ENCODE data around the gene NFE2L2. TPM values are rescaled to one million over a fixed set of nuclear protein-coding genes. Genes with fewer than 3 reads are reported as not detected.

NFE2L2 gene
- total and polyA plus RNA-seq, 9 of the 15 experiments (the other 6 are each of a cell fraction or from before 2014, with no cell fraction given), result 29.3 to 120 (median 59.3) TPM

DNA sequence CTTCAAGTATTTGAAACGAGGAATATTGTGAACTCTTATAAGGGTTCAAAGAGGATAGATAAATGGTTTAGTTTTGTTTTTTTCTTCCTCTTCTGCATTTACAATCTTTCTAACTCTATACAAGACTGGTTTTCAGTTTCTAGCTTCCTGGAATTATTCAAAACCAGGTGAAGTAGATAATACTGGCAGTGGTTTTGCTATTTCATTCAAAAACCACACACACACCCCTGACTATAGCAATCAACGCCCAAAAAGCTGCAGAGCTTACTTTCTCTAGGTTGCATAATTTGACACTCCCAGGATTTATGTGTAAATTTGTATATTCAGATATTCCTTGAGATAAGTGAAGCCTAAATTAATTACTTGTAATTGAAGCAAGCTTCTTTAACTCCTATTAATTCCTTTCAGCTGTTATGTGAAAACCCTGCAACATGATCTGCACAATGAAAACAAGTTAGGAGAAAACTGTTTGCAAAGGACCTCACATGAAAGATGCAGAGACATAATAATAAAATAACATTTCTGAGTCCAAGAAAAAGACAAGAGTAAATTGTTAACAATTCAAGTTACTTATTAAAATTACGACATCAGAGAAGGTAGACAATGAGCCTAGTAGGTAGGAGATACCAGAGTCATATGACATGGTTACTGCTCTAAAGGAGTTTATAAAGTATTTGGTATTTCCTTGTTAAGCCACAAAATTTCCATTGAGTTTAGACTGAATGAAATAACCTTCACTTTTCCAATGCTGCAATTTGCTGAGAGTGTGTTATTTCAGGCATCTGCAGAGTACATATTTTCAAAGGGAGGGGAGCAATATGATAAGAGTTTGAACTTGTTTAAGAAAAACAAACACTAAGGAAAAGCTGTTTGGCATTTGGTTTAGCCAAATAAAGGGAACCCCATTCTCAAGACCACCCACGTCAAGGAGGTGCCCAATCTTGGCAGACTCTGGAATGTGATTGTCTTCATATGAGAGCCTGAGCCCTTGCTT is 1.6 kb upstream of the NFE2L2 start (continued):
- TF ChIP-seq, protein P1, sequence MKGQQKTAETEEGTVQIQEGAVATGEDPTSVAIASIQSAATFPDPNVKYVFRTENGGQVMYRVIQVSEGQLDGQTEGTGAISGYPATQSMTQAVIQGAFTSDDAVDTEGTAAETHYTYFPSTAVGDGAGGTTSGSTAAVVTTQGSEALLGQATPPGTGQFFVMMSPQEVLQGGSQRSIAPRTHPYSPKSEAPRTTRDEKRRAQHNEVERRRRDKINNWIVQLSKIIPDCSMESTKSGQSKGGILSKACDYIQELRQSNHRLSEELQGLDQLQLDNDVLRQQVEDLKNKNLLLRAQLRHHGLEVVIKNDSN (CRISPR knock-in tag; IDR thresholded peaks at IDR 0.05), result no peak
- TF ChIP-seq ZNF717 (CRISPR knock-in tag; IDR thresholded peaks at IDR 0.05) (peak; percentile 62; the same call in 1 of the 2 replicates), SIX5 (IDR thresholded peaks at IDR 0.05; ENCODE audit: borderline replicate concordance in 1 of 2, insufficient read depth in 1 of 2, low read depth in 1 of 2, low read length in 2 of 2) (no peak), PML (IDR thresholded peaks at IDR 0.05; ENCODE audit: low read length) (peak; percentile 35; the same call in 1 of the 2 replicates), TCFL5 (CRISPR knock-in tag; conservative IDR thresholded peaks at IDR 0.05) (no peak), FOXM1 (IDR thresholded peaks at IDR 0.05; ENCODE audit: low read depth) (no peak; the same call in 1 of the 2 replicates), FOXM1 (CRISPR knock-in tag; IDR thresholded peaks at IDR 0.05; ENCODE audit: low read depth) (no peak), ZNF311 (CRISPR knock-in tag; IDR thresholded peaks at IDR 0.05) (no peak), SOX6 (IDR thresholded peaks at IDR 0.05) (peak; percentile 87), HMGN3 (IDR thresholded peaks at IDR 0.05; ENCODE audit: borderline replicate concordance, extremely low read depth, insufficient read length, low read depth, low read length) (no peak), CHD1 (IDR thresholded peaks at IDR 0.05; ENCODE audit: low read length) (no peak), HIVEP1 (CRISPR knock-in tag; IDR thresholded peaks at IDR 0.05) (no peak), CTBP1 (IDR thresholded peaks at IDR 0.05; ENCODE audit: borderline replicate concordance) (no peak), ZNF347 (CRISPR knock-in tag; IDR thresholded peaks at IDR 0.05; ENCODE audit: low read depth) (no peak), PHB (CRISPR knock-in tag; IDR thresholded peaks at IDR 0.05) (no peak), NFE2L1 (tag; IDR thresholded peaks at IDR 0.05; ENCODE audit: borderline replicate concordance, low read depth) (no peak), ZNF431 (CRISPR knock-in tag; IDR thresholded peaks at IDR 0.05) (no peak), TSC22D4 (tag; IDR thresholded peaks at IDR 0.05) (no peak), ZSCAN29 (IDR thresholded peaks at IDR 0.05) (no peak), LCOR (CRISPR knock-in tag; IDR thresholded peaks at IDR 0.05) (peak; percentile 51; the same call in 1 of the 2 replicates), MTA3 (IDR thresholded peaks at IDR 0.05; ENCODE audit: borderline replicate concordance) (no peak), MED1 (CRISPR knock-in tag; IDR thresholded peaks at IDR 0.05; ENCODE audit: borderline replicate concordance) (no peak), ZNF699 (CRISPR knock-in tag; IDR thresholded peaks at IDR 0.05; ENCODE audit: insufficient replicate concordance) (no peak), RFX5 (IDR thresholded peaks at IDR 0.05; ENCODE audit: low read depth, low read length) (peak; percentile 53; the same call in 1 of the 2 replicates), SMC3 (conservative IDR thresholded peaks at IDR 0.05; ENCODE audit: insufficient read depth, low read depth, low read length) (no peak), RNF2 (IDR thresholded peaks at IDR 0.05) (peak; percentile 66; the same call in 1 of the 2 replicates), ZNF408 (CRISPR knock-in tag; IDR thresholded peaks at IDR 0.05; ENCODE audit: low read depth) (no peak), ETS2 (tag; IDR thresholded peaks at IDR 0.05; ENCODE audit: borderline replicate concordance, poor library complexity, severe bottlenecking) (no peak), POLR2H (tag; IDR thresholded peaks at IDR 0.05; ENCODE audit: low read depth) (no peak; the same call in none of the 2 replicates)
- TF ChIP-seq, protein P2, sequence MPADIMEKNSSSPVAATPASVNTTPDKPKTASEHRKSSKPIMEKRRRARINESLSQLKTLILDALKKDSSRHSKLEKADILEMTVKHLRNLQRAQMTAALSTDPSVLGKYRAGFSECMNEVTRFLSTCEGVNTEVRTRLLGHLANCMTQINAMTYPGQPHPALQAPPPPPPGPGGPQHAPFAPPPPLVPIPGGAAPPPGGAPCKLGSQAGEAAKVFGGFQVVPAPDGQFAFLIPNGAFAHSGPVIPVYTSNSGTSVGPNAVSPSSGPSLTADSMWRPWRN (IDR thresholded peaks at IDR 0.05; ENCODE audit: low read depth), result peak; percentile 87

All from K562 (cell line).